Loucy (cell line): ENCODE results near the gene NKX2-8.

ENCODE experiments used
- CTCF ChIP-seq: fragments of 200-600 bp; sonication (generic); conservative IDR thresholded peaks from 2 replicates; pipeline ENCODE4 v1.5.1; 2014; ENCODE audit warnings: mild to moderate bottlenecking, antibody characterized with exemption, low read length
- EZH2phosphoT487 ChIP-seq: fragments of 200-600 bp; IDR thresholded peaks from 2 replicates; pipeline ENCODE4 v1.6.1; 2018; ENCODE audit warnings: antibody characterized with exemption, mild to moderate bottlenecking, moderate library complexity, borderline replicate concordance

GRCh38 chr14:36605506-36605857 lies 23.1 kb upstream of the NKX2-8 start:
- TF ChIP-seq CTCF (no peak; the same call in 1 of the 2 replicates), EZH2phosphoT487 (no peak)
